GM12872 (cell line): ENCODE data around the gene SELENOO.

ENCODE experiments used
- CTCF ChIP-seq: IDR thresholded peaks from 3 replicates; pipeline ENCODE4 v1.5.1; 2011; ENCODE audit warnings: low read depth, mild to moderate bottlenecking, low read length, moderate library complexity; ENCODE audit not compliant: insufficient read depth

Gene SELENOO

GRCh38 chr22:50200461-50201190, at the start of gene SELENOO:
Gene SELENOO (plus strand): TSS chr22:50201011. CDS start chr22:50201037, 26 bp downstream.
- TF ChIP-seq CTCF: no peak

- TF ChIP-seq CTCF: no peak
Measured at GRCh38 chr22:50151571-50152537, 49.0 kb upstream of the SELENOO start.

GRCh38 chr22:50153056-50153755, 47.6 kb upstream of the SELENOO start:
- no peak for TF ChIP-seq CTCF

- no peak for TF ChIP-seq CTCF
Measured at GRCh38 chr22:50153756-50154140, 47.1 kb upstream of the SELENOO start.

- no peak for TF ChIP-seq CTCF
Measured at GRCh38 chr22:50157709-50158375, 43.0 kb upstream of the SELENOO start.

GRCh38 chr22:50160947-50161346, 39.9 kb upstream of the SELENOO start:
- no peak for TF ChIP-seq CTCF
